ENCODE measurements around the gene FOXP3. TPM values are rescaled to one million over a fixed set of nuclear protein-coding genes. Genes with fewer than 3 reads are reported as not detected.

Gene FOXP3
- total and polyA plus RNA-seq, 2 donors from 2014 or later: 0.45 to 2.0 TPM

DNA sequence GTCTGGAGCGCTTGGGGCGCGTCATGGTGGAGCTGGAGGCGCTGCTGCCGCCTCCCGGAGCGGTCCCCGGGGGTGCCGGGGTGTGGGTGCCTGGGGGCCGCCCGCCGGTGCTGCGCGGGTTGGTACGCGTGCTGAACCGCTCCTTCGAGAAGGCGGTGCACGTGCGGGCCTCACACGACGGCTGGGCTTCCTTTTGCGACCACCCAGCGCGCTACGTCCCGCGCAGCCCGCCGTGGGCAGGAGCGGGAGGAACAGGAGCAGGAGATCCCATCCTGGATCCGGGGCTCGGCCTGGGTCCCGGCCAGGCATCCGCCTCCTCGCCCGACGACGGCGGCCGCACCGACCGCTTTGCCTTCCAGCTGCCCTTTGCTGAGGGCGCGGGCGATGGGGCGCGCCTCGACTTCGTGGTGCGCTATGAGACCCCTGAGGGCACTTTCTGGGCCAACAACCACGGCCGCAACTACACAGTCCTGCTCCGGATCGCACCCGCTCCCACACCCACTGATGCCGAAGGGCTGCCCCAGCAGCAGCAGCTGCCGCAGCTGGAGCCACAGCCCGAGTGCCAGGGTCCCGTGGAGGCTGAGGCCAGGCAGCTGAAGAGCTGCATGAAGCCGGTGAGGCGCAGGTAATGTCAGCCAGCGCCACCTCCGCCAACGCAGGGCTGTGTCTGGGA is 5.9 kb upstream of the FOXP3 start:
- H3K9ac ChIP-seq (ENCODE audit: low read length in 3 of 3): peak overlapping the region in 1 of 3 donors; percentile 61
- FAIRE-seq (no peak), DNase-seq (peak in 2 of 5 donors; percentile 7 to 62)
- intact Hi-C loops (cut with DNase I): no loop called here
- H3K27ac ChIP-seq (ENCODE audit: low read depth in 2 of 2, low read length in 2 of 2): peak overlapping the region; percentile 73 to 88
- TF ChIP-seq, protein P1, sequence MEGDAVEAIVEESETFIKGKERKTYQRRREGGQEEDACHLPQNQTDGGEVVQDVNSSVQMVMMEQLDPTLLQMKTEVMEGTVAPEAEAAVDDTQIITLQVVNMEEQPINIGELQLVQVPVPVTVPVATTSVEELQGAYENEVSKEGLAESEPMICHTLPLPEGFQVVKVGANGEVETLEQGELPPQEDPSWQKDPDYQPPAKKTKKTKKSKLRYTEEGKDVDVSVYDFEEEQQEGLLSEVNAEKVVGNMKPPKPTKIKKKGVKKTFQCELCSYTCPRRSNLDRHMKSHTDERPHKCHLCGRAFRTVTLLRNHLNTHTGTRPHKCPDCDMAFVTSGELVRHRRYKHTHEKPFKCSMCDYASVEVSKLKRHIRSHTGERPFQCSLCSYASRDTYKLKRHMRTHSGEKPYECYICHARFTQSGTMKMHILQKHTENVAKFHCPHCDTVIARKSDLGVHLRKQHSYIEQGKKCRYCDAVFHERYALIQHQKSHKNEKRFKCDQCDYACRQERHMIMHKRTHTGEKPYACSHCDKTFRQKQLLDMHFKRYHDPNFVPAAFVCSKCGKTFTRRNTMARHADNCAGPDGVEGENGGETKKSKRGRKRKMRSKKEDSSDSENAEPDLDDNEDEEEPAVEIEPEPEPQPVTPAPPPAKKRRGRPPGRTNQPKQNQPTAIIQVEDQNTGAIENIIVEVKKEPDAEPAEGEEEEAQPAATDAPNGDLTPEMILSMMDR (IDR thresholded peaks at IDR 0.05; ENCODE audit: borderline replicate concordance, extremely low read depth, insufficient read depth): no peak
- H3K4me3 ChIP-seq (ENCODE audit: low read length in 3 of 3): peak overlapping the region; percentile 33 to 53 (median 47)
- peaks cover 0 to 16% (median 10%) of the 10 kb centered on the region in 3 donors for H3K4me1 ChIP-seq (ENCODE audit: control insufficient read depth in 2 of 3, insufficient read depth in 2 of 3, low read depth in 1 of 3, low read length in 3 of 3)
- no peaks in the 10 kb centered on the region for H3K36me3 ChIP-seq (ENCODE audit: control insufficient read depth in 2 of 3, insufficient read depth in 3 of 3, low read length in 3 of 3)
- no peaks in the 10 kb centered on the region for H3K9me3 ChIP-seq (ENCODE audit: control insufficient read depth in 2 of 3, insufficient read depth in 1 of 3, low read length in 3 of 3)
- H3K27me3 ChIP-seq (ENCODE audit: control insufficient read depth, insufficient read depth, low read length): no peaks in the 10 kb centered on the region

DNA sequence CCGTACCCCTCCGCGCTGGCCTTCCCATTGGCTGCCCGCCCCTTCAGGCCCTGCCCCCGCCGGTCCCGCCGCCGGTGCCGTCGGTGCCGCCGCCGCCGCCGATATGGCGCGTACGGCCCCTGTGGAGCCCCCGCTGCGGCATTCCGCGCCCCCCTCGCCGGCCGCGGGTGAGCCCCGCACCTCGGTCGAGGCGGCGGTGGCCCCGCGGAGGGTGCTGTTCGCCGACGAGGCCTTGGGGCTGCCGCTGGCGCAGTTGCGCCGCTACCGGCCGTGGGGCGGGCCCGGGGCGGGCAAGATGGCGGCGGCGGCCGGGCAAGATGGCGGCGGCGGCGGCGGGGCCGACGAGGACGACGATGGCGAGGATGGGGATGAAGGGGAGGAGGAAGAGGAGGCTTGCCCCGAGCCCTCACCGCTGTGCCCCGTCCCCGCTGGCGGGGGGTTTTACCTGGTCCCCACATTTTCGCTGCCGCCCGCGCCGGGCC is 5.3 kb upstream of the FOXP3 start, which contains the start of gene PPP1R3F:
Gene PPP1R3F, plus strand, starts transcription at position 27 of the 482 bp plus-strand sequence. Its CDS starts 77 bp downstream, at position 104.
- Histone ChIP-seq H3K36me3 (ENCODE audit: control insufficient read depth in 2 of 3, insufficient read depth in 3 of 3, low read length in 3 of 3) (no peaks in the 10 kb centered on the region), H3K4me3 (ENCODE audit: low read length in 3 of 3) (peak within 1 kb of the TSS; percentile 81 to 93 (median 87)), H3K4me1 (ENCODE audit: control insufficient read depth in 2 of 3, insufficient read depth in 2 of 3, low read depth in 1 of 3, low read length in 3 of 3) (peaks cover 0 to 16% (median 10%) of the 10 kb centered on the region in 3 donors), H3K27me3 (ENCODE audit: control insufficient read depth, insufficient read depth, low read length) (no peaks in the 10 kb centered on the region), H3K9ac (ENCODE audit: low read length in 3 of 3) (peak within 1 kb of the TSS; percentile 65 to 90 (median 80)), H3K9me3 (ENCODE audit: control insufficient read depth in 2 of 3, insufficient read depth in 1 of 3, low read length in 3 of 3) (no peaks in the 10 kb centered on the region), H3K27ac (ENCODE audit: low read depth in 2 of 2, low read length in 2 of 2) (peak within 1 kb of the TSS; percentile 95 to 97)
- no peak for FAIRE-seq
- TF ChIP-seq, protein P1 (IDR thresholded peaks at IDR 0.05; ENCODE audit: borderline replicate concordance, extremely low read depth, insufficient read depth): no peak
- intact Hi-C loops (cut with DNase I): no loop called here
- DNase-seq: peak in 1 of 5 donors; percentile 79

DNA sequence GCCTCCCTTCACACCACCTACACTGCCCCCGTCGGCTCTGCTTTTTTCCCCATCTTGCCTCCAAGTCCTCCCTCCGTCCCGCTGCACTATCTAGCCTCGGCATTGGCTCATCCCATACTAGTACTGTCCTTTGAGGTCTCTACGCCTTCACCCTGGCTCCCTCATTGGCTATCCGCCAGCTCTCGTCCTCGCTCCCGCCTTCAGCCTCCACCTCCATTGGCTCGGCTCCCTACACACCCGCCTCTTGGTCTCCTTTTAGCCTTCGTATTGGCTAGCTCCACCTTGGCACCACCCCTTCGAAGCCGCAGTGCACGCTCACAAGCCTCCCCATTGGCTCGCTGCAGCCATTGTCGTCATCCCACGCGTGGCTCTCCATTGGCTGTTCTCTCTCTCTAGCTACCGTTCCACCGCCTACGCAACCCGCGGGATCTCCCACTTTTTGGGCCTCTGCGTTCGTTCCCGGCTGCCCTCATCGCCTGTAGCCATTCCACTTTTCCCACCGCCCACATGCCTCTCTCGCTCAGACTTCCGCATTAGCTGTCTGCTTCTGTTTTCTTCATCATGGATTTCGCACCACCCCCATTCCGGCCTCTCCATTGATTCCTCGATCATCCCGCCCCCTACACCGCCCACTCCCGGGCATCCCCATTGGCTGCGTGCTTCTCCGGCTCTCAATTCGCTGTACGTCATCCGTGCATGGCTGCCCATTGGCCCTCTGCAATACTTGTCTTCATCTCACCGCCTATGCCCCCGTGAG is 4.7 kb upstream of the FOXP3 start:
- Histone ChIP-seq H3K36me3 (ENCODE audit: control insufficient read depth in 2 of 3, insufficient read depth in 3 of 3, low read length in 3 of 3) (no peaks in the 10 kb centered on the region), H3K27me3 (ENCODE audit: control insufficient read depth, insufficient read depth, low read length) (no peaks in the 10 kb centered on the region), H3K9ac (ENCODE audit: low read length in 3 of 3) (peak overlapping the region; percentile 65 to 90 (median 80)), H3K4me3 (ENCODE audit: low read length in 3 of 3) (peak overlapping the region; percentile 81 to 93 (median 87)), H3K9me3 (ENCODE audit: control insufficient read depth in 2 of 3, insufficient read depth in 1 of 3, low read length in 3 of 3) (no peaks in the 10 kb centered on the region), H3K4me1 (ENCODE audit: control insufficient read depth in 2 of 3, insufficient read depth in 2 of 3, low read depth in 1 of 3, low read length in 3 of 3) (peaks cover 0 to 16% (median 9%) of the 10 kb centered on the region in 3 donors), H3K27ac (ENCODE audit: low read depth in 2 of 2, low read length in 2 of 2) (peak overlapping the region; percentile 95 to 97)
- intact Hi-C loops (cut with DNase I): no loop called here
- peak; percentile 97 to 99 (median 98) for DNase-seq
- TF ChIP-seq, protein P1 (IDR thresholded peaks at IDR 0.05; ENCODE audit: borderline replicate concordance, extremely low read depth, insufficient read depth): no peak
- FAIRE-seq: peak; percentile 98
